H9 (cell line): ENCODE data around the gene SNRPA1. TPM values are rescaled to one million over a fixed set of nuclear protein-coding genes. Genes with fewer than 3 reads are reported as not detected.

Source experiments
- DNase-seq: peaks from one replicate; pipeline ENCODE4 v3.0.0-alpha.2; 2017
- H2AFZ ChIP-seq: one replicate; pipeline ENCODE4 v1.6.1; 2013; ENCODE audit warnings: mild to moderate bottlenecking, low read length, control low read depth, moderate library complexity
- H2AK5ac ChIP-seq: 2 replicates; pipeline ENCODE4 v1.6.1; 2013; ENCODE audit warnings: low read length, control low read depth, mixed read lengths; ENCODE audit not compliant: insufficient read length
- H2BK120ac ChIP-seq: one replicate; pipeline ENCODE4 v1.6.1; 2013; ENCODE audit warnings: low read depth, mild to moderate bottlenecking, low read length, control low read depth, inconsistent platforms; ENCODE audit not compliant: poor library complexity, severe bottlenecking
- H2BK12ac ChIP-seq: 2 replicates; pipeline ENCODE4 v1.6.1; 2013; ENCODE audit warnings: low read length, control low read depth, mixed read lengths, low read depth; ENCODE audit not compliant: insufficient read length
- H2BK15ac ChIP-seq: 2 replicates; pipeline ENCODE4 v1.6.1; 2013; ENCODE audit warnings: low read depth, low read length, control low read depth
- H2BK20ac ChIP-seq: one replicate; pipeline ENCODE4 v1.6.1; 2013; ENCODE audit warnings: low read depth, mild to moderate bottlenecking, low read length, control low read depth, inconsistent platforms; ENCODE audit not compliant: poor library complexity, severe bottlenecking
- H2BK5ac ChIP-seq: 2 replicates; pipeline ENCODE4 v1.6.1; 2013; ENCODE audit warnings: low read length, control low read depth, mixed read lengths; ENCODE audit not compliant: insufficient read length
- H3K14ac ChIP-seq: 2 replicates; pipeline ENCODE4 v1.6.1; 2013; ENCODE audit warnings: low read length, control low read depth; ENCODE audit not compliant: insufficient read depth
- H3K18ac ChIP-seq: 2 replicates; pipeline ENCODE4 v1.6.1; 2013; ENCODE audit warnings: low read depth, mild to moderate bottlenecking, mixed read lengths, low read length, control low read depth; ENCODE audit not compliant: insufficient read length
- H3K23ac ChIP-seq: 2 replicates; pipeline ENCODE4 v1.6.1; 2013; ENCODE audit warnings: low read length, control low read depth, mixed read lengths, low read depth; ENCODE audit not compliant: insufficient read length
- H3K23me2 ChIP-seq: 2 replicates; pipeline ENCODE4 v1.6.1; 2013; ENCODE audit warnings: low read depth, mild to moderate bottlenecking, mixed read lengths, low read length, control low read depth; ENCODE audit not compliant: insufficient read length, poor library complexity, severe bottlenecking
- H3K27ac ChIP-seq: 2 replicates; pipeline ENCODE4 v1.5.1; 2013; ENCODE audit warnings: low read length, control low read depth, mixed read lengths, low read depth; ENCODE audit not compliant: insufficient read length
- H3K27me3 ChIP-seq: 2 replicates; pipeline ENCODE4 v1.6.1; 2013; ENCODE audit warnings: low read length, control low read depth, inconsistent platforms; ENCODE audit not compliant: insufficient read depth
- H3K4ac ChIP-seq: 2 replicates; pipeline ENCODE4 v1.6.1; 2013; ENCODE audit warnings: low read depth, mild to moderate bottlenecking, control low read depth, inconsistent platforms, low read length, moderate library complexity
- H3K4me1 ChIP-seq: 2 replicates; pipeline ENCODE4 v1.6.1; 2013; ENCODE audit warnings: low read length, control low read depth, inconsistent platforms; ENCODE audit not compliant: insufficient read depth
- H3K4me2 ChIP-seq: 2 replicates; pipeline ENCODE4 v1.6.1; 2013; ENCODE audit warnings: low read length, control low read depth, mixed read lengths; ENCODE audit not compliant: insufficient read length, insufficient read depth
- H3K56ac ChIP-seq: 2 replicates; pipeline ENCODE4 v1.6.1; 2013; ENCODE audit warnings: low read depth, mild to moderate bottlenecking, mixed read lengths, low read length, control low read depth; ENCODE audit not compliant: insufficient read length
- H3K79me1 ChIP-seq: 2 replicates; pipeline ENCODE4 v1.6.1; 2013; ENCODE audit warnings: low read depth, mild to moderate bottlenecking, moderate library complexity, low read length, control low read depth, inconsistent platforms; ENCODE audit not compliant: insufficient read depth, poor library complexity, severe bottlenecking
- H3K79me2 ChIP-seq: 2 replicates; pipeline ENCODE4 v1.6.1; 2013; ENCODE audit warnings: low read length, control low read depth, inconsistent platforms; ENCODE audit not compliant: insufficient read depth
- H3K9ac ChIP-seq: 2 replicates; pipeline ENCODE4 v1.6.1; 2013; ENCODE audit warnings: low read length, control low read depth, mixed read lengths; ENCODE audit not compliant: insufficient read length; ENCODE audit errors: extremely low read depth
- H3K9me3 ChIP-seq: one replicate; pipeline ENCODE4 v1.6.1; 2013; ENCODE audit warnings: low read depth, low read length, inconsistent platforms; ENCODE audit not compliant: control insufficient read depth
- H3T11ph ChIP-seq: one replicate; pipeline ENCODE4 v1.6.1; 2013; ENCODE audit warnings: mild to moderate bottlenecking, low read length, control low read depth, inconsistent platforms
- H4K20me1 ChIP-seq: one replicate; pipeline ENCODE4 v1.6.1; 2013; ENCODE audit not compliant: control insufficient read depth, insufficient read length, insufficient read depth
- H4K5ac ChIP-seq: 2 replicates; pipeline ENCODE4 v1.6.1; 2013; ENCODE audit warnings: low read depth, mild to moderate bottlenecking, mixed read lengths, low read length, control low read depth; ENCODE audit not compliant: insufficient read length
- H4K8ac ChIP-seq: replicated peaks from 2 replicates; pipeline ENCODE4 v1.6.1; 2013; ENCODE audit warnings: low read length, control low read depth, mixed read lengths, low read depth; ENCODE audit not compliant: insufficient read length
- H4K91ac ChIP-seq: 2 replicates; pipeline ENCODE4 v1.6.1; 2013; ENCODE audit warnings: low read depth, mild to moderate bottlenecking, moderate library complexity, mixed read lengths, low read length, control low read depth; ENCODE audit not compliant: insufficient read length
- H3K27ac Mint-ChIP-seq, 3 experiments: 2 replicates in 2 of 3; 3 replicates in 1 of 3; pipeline ENCODE4 v1.8.0; 2020 to 2021; ENCODE audit warnings: mixed read lengths in 3 of 3, mild to moderate bottlenecking in 1 of 3, moderate library complexity in 1 of 3
- H3K27me3 Mint-ChIP-seq: 2 replicates; pipeline ENCODE4 v1.8.0; 2021; ENCODE audit warnings: low read depth, mild to moderate bottlenecking, moderate library complexity, mixed read lengths
- H3K36me3 Mint-ChIP-seq, 3 experiments: 2 replicates in 2 of 3; 3 replicates in 1 of 3; pipeline ENCODE4 v1.8.0; 2020 to 2021; ENCODE audit warnings: low read depth in 3 of 3, mixed read lengths in 3 of 3; ENCODE audit not compliant: insufficient read depth in 1 of 3
- H3K4me1 Mint-ChIP-seq, 2 experiments: 2 replicates each; pipeline ENCODE4 v1.8.0; 2020; ENCODE audit warnings: mixed read lengths in 2 of 2
- H3K4me3 Mint-ChIP-seq, 2 experiments: 2 replicates in 1 of 2; 3 replicates in 1 of 2; pipeline ENCODE4 v1.8.0; 2020 to 2021; ENCODE audit warnings: mild to moderate bottlenecking in 2 of 2, mixed read lengths in 2 of 2, moderate library complexity in 1 of 2
- H3K9me3 Mint-ChIP-seq, 2 experiments: 2 replicates in 1 of 2; 3 replicates in 1 of 2; pipeline ENCODE4 v1.8.0; 2020; ENCODE audit warnings: mild to moderate bottlenecking in 2 of 2, mixed read lengths in 2 of 2, moderate library complexity in 1 of 2
- CTCF ChIP-seq: fragments of 200-600 bp; sonication (generic); conservative IDR thresholded peaks from 3 replicates; pipeline ENCODE4 v1.8.0; 2021; ENCODE audit warnings: antibody characterized with exemption, mild to moderate bottlenecking
- WGBS: extraction: QIAGEN DNeasy Blood & Tissue Kit; methylation state at CpG from one replicate; pipeline ENCODE4 v1.1.7; 2013; ENCODE audit warnings: missing lambda C conversion rate, low lambda C conversion rate, mixed read lengths; ENCODE audit not compliant: insufficient read length; ENCODE audit errors: extremely low coverage; 5-methylcytosine and 5-hydroxymethylcytosine counted together
- total RNA-seq: library from RNA; stranded (reverse); gene quantifications from 2 replicates; pipeline ENCODE4 v1.2.1, GENCODE V29; 2021

Gene SNRPA1
- total RNA-seq, 1 experiment from 2014 or later = 145 TPM

- H3K23ac ChIP-seq = no peak overlapping the region
- TF ChIP-seq CTCF = no peak
- H3K9me3 ChIP-seq = no peaks in the 10 kb centered on the region
- H2BK20ac ChIP-seq = no peak overlapping the region
- no peak overlapping the region for H4K8ac ChIP-seq
- no peak overlapping the region for H3K56ac ChIP-seq
- no peak overlapping the region for H2BK120ac ChIP-seq
- no peaks in the 10 kb centered on the region for H3K4me1 ChIP-seq
- H3T11ph ChIP-seq = no peak overlapping the region
- no peak overlapping the region for H3K4ac ChIP-seq
- H3K18ac ChIP-seq = no peak overlapping the region
- H3K27ac ChIP-seq = no peak overlapping the region
- H2AFZ ChIP-seq = no peak overlapping the region
- H3K23me2 ChIP-seq = no peaks in the 10 kb centered on the region
- no peaks in the 10 kb centered on the region for H3K79me2 ChIP-seq
- Mint-ChIP-seq H3K36me3 (peaks cover 0 to 6% (median 2%) of the 10 kb centered on the region in 3 experiments; a peak in 6 of 7 replicates), H3K27ac (no peak overlapping the region), H3K9me3 (no peaks in the 10 kb centered on the region), H3K4me1 (peaks cover 8 to 9% of the 10 kb centered on the region in 2 experiments), H3K4me3 (no peak overlapping the region), H3K27me3 (peaks cover 3% of the 10 kb centered on the region)
- no peak overlapping the region for H4K91ac ChIP-seq
- H3K27me3 ChIP-seq = no peaks in the 10 kb centered on the region
- no peak overlapping the region for H2BK5ac ChIP-seq
- H2BK12ac ChIP-seq = no peak overlapping the region
- no peak overlapping the region for H3K9ac ChIP-seq
- H4K5ac ChIP-seq = no peak overlapping the region
- no peaks in the 10 kb centered on the region for H4K20me1 ChIP-seq
- H3K79me1 ChIP-seq = no peaks in the 10 kb centered on the region
- DNase-seq = no peak
- H2AK5ac ChIP-seq = no peak overlapping the region
- H2BK15ac ChIP-seq = no peak overlapping the region
- WGBS = no CpG with 5 or more reads among the region's 4 CpGs
- no peak overlapping the region for H3K14ac ChIP-seq
- no peak overlapping the region for H3K4me2 ChIP-seq
These were observed 31.0 kb downstream of the SNRPA1 start for GRCh38 chr15:101264011-101264410.
